BJ (cell line): ENCODE results near the gene MAML3. TPM values are rescaled to one million over a fixed set of nuclear protein-coding genes. Genes with fewer than 3 reads are reported as not detected.

Experiments used
- CTCF ChIA-PET: fragments of 350-600 bp; formaldehyde crosslinking; extraction: SDS; loops from one replicate; lab custom pipeline; 2021; ENCODE audit warnings: antibody characterized with exemption, inconsistent platforms; lab: Yijun Ruan, JAX
- POLR2A ChIA-PET: fragments of 300-600 bp; sonication (Branson Sonifier 250); formaldehyde crosslinking; extraction: SDS; loops from one replicate; lab custom pipeline; 2021; ENCODE audit warnings: antibody characterized with exemption; lab: Charles Lee
- DNase-seq: peaks from one replicate; pipeline ENCODE4 v3.0.0-alpha.2; 2011; ENCODE audit warnings: low read depth
- H3K27me3 ChIP-seq: 2 replicates; pipeline ENCODE4 v1.6.0; 2011; ENCODE audit warnings: low read length; ENCODE audit not compliant: control insufficient read depth, insufficient read depth
- H3K36me3 ChIP-seq: 2 replicates; pipeline ENCODE4 v1.5.1; 2011; ENCODE audit warnings: low read length; ENCODE audit not compliant: control insufficient read depth, insufficient read depth
- H3K4me3 ChIP-seq: 2 replicates; pipeline ENCODE4 v1.5.1; 2011; ENCODE audit warnings: low read depth, mild to moderate bottlenecking, control low read depth, low read length
- polyA plus RNA-seq: library from polyadenylated mRNA; depleted of rRNA; stranded (reverse); fragments of >200 nt; gene quantifications from 2 replicates; pipeline ENCODE4 v1.2.3, GENCODE V29; 2011
- TF ChIP-seq, protein P1 (sequence below): IDR thresholded peaks from 2 replicates; pipeline ENCODE4 v1.5.1; 2011; ENCODE audit warnings: low read depth, mild to moderate bottlenecking, control low read depth, inconsistent platforms, low read length, moderate library complexity; ENCODE audit not compliant: insufficient read depth

The MAML3 gene
- polyA plus RNA-seq, 1 experiment = 1.6 TPM

DNA sequence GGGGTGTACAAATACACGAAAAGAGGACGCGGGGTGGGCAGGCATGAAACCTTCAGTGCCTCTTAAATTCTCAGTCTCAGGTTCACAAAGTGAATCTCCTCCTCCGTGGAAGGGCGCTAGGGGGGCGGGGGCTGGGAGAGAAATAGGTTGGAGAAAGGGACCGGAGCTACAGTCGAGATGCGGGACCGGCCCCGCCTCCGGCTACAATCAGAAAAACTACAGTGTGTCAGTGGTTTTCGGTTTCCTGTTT, 3.4 kb downstream of the MAML3 start:
- POLR2A ChIA-PET = interaction anchor here (0.7 to 1.4 kb wide), 3 partner anchors 13 to 605 kb away, joined by 4 to 8 read pairs (median 7); partner anchors contain the start of gene TBC1D9
- Histone ChIP-seq H3K27me3 (no peaks in the 10 kb centered on the region), H3K36me3 (no peaks in the 10 kb centered on the region), H3K4me3 (peak overlapping the region; percentile 66)
- CTCF ChIA-PET = interaction anchor here (0.7 to 1.6 kb wide), 5 partner anchors 81 to 103 kb away, joined by 3 to 10 read pairs (median 3); no protein-coding TSS in a partner anchor
- TF ChIP-seq, protein P1, sequence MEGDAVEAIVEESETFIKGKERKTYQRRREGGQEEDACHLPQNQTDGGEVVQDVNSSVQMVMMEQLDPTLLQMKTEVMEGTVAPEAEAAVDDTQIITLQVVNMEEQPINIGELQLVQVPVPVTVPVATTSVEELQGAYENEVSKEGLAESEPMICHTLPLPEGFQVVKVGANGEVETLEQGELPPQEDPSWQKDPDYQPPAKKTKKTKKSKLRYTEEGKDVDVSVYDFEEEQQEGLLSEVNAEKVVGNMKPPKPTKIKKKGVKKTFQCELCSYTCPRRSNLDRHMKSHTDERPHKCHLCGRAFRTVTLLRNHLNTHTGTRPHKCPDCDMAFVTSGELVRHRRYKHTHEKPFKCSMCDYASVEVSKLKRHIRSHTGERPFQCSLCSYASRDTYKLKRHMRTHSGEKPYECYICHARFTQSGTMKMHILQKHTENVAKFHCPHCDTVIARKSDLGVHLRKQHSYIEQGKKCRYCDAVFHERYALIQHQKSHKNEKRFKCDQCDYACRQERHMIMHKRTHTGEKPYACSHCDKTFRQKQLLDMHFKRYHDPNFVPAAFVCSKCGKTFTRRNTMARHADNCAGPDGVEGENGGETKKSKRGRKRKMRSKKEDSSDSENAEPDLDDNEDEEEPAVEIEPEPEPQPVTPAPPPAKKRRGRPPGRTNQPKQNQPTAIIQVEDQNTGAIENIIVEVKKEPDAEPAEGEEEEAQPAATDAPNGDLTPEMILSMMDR = no peak
- no peak for DNase-seq

DNA sequence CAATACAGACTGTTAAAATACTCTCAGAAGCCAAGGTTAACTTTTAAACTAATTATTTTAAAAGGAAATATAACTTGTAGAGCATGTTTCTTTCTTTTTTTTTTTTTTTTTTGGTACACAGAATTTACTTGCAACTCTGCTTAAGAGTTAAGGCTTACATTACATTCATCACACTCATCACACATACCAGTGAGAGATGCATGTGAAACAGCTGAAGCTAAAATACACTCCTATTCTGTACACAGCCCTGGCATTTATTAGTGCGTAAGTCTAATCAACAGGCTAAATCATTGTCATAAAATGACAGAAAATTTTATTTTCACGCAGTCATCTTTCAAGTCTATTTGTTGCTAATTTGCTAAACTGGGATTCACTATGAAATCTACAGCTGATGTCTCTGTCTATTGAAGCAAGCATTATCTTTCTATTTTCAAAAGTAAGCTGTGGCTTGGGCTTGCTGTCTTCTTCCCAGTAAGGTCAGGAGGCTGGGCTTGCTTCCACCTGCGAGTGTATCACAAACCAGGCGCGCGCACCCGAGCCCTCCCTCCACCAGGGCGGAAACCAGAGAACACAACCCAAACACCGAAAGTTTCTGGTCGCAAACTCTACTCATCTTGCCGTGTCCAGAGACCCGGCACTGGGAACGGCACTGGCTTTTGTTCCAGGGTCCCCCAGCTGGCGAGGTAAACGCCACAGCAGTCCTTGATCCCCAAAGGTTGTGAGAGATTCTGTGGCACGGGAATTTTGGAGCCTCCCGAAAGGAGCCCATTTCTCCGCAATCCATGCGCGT, 3.9 kb downstream of the MAML3 start:
- DNase-seq = no peak
- ChIA-PET POLR2A (interaction anchor here (0.7 to 1.4 kb wide), 3 partner anchors 14 to 606 kb away, joined by 4 to 8 read pairs (median 7); partner anchors contain the start of gene TBC1D9), CTCF (interaction anchor here (0.9 to 1.6 kb wide), 4 partner anchors 81 to 103 kb away, joined by 3 to 10 read pairs (median 4); no protein-coding TSS in a partner anchor)
- Histone ChIP-seq H3K36me3 (no peaks in the 10 kb centered on the region), H3K4me3 (peak overlapping the region; percentile 66), H3K27me3 (no peaks in the 10 kb centered on the region)
- TF ChIP-seq, protein P1 = peak; percentile 18; the same call in 1 of the 2 replicates

DNA sequence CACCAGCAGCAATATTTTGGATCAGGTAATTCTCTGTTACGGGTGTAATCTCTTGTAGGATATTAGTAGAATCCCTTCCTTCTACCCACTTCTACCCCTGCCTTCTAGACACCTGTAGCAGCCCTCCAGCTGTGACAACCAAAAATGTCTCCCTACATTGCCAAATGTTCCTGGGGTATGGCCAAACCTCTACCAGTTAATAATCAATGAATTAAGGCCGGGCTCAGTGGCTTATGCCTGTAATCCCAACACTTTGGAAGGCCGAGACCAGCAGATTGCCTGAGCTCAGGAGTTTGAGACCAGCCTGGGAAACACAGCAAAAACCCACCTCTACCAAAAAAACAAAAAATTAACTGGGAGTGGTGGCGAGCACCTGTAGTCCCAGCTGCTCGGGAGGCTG, 9.9 kb downstream of the MAML3 start:
- DNase-seq = no peak
- Histone ChIP-seq H3K36me3 (no peaks in the 10 kb centered on the region), H3K4me3 (no peak overlapping the region), H3K27me3 (no peaks in the 10 kb centered on the region)
- TF ChIP-seq, protein P1 = no peak
- ChIA-PET CTCF (interaction anchor here (1.5 kb wide), 1 partner anchor 9 kb away, joined by 5 read pairs; no protein-coding TSS in a partner anchor), POLR2A (no interaction called here)

DNA sequence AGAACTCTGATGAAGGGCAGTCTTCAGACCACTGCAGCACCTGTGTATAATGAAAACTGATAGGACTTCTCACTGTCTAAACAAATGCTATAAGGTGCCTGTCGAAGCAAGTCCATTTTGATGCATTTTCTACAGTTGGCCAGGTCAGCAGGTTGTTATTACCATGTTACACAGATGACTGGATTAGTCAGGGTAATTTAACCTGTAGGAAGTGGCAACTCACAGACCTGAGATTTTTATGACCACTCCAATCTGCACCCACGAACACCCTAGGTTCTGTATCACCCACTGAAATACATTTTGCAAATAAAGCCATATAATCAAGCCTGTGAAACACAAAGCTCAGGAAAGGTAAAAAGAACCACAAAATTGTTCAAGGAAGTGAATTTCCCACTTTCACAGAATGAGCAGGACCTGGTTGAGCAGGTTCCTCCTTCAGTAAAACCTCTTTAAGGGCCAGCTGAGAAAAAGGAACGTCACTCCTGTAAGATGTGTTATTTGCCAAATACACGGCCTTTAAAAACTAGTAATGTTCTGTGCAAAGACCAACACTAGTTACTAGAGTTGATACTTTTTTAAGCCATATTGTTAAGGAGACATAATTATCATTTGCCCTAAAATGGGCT, 12.7 kb downstream of the MAML3 start:
- no peak for DNase-seq
- CTCF ChIA-PET = no interaction called here
- TF ChIP-seq, protein P1 = no peak
- H3K36me3 ChIP-seq = no peaks in the 10 kb centered on the region
- POLR2A ChIA-PET = no interaction called here
- no peaks in the 10 kb centered on the region for H3K27me3 ChIP-seq
- no peak overlapping the region for H3K4me3 ChIP-seq

DNA sequence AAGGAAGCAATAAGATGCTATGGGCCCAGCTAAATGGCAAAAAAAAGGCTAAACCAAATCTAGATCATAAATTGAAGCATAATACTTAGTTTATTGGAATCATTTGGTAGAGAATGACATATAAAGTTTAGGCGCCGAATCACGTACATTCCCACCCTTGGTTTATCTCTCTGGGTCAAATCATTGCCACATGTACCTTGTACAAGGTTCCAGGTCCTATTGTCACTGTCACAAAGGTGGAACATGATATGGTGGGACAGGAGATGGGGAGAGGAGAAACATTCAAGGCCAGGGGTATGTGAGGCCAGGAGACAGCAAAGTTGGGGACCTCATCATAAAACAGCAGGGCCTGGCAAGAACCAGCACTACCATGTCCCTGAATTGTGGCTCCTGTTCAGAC, 13.4 kb downstream of the MAML3 start:
- Histone ChIP-seq H3K36me3 (no peaks in the 10 kb centered on the region), H3K27me3 (no peaks in the 10 kb centered on the region), H3K4me3 (no peak overlapping the region)
- POLR2A ChIA-PET = no interaction called here
- DNase-seq = no peak
- TF ChIP-seq, protein P1 = no peak
- CTCF ChIA-PET = no interaction called here
